Heart left ventricle (tissue), 13 donors: ENCODE results near the gene GDF7.

Source experiments
- POLR2A ChIP-seq, 2 donors: fragments of 450-650 bp; IDR thresholded peaks; one replicate each; pipeline ENCODE4 v1.6.1; 2017; ENCODE audit warnings: antibody characterized with exemption in 2 of 2, mild to moderate bottlenecking in 2 of 2, moderate library complexity in 2 of 2
- TF ChIP-seq, protein P1 (sequence below), 12 donors: fragments of 200-600 bp; sonication (generic) in 4 of 12; IDR thresholded peaks; one replicate each; pipeline versions ENCODE4 v1.5.0 to v1.8.0; 2018 to 2022; ENCODE audit warnings: antibody characterized with exemption in 12 of 12, mild to moderate bottlenecking in 5 of 12
- donor health status: ischemic (EF 13 %, LVEDD 7.1; RV severe dilation, severe dysfunction).
- donor health status: DM: no; HTN: yes; CAD: no.
- donor health status: DM: no; HTN: no; CAD: no.
- donor health status: ischemic (EF 25% LVEDD 6.9; RV normal size, moderate dysfunction).
- donor health status: ischemic (EF 25% LVEDD 5.7; RV mildly dilated, moderate dysfunction).
- donor health status: ischemic (EF 35%, LVEDD 5.7; RV mildly dilated, moderate dysfunction).
- donor health status: nonischemic (EF 11% LVEDD 7.7; RV severe dilation, severe dysfunction).
- donor health status: DM: yes; HTN: yes; CAD: no.
- donor health status: PGD.
- donor health status: ischemic (EF 29% LVEDD 5.4; RV normal size, mild dysfunction).
- donor health status: nonischemic (EF 23%, LVEDD 6.1; RV moderate dilation, normal function).

DNA sequence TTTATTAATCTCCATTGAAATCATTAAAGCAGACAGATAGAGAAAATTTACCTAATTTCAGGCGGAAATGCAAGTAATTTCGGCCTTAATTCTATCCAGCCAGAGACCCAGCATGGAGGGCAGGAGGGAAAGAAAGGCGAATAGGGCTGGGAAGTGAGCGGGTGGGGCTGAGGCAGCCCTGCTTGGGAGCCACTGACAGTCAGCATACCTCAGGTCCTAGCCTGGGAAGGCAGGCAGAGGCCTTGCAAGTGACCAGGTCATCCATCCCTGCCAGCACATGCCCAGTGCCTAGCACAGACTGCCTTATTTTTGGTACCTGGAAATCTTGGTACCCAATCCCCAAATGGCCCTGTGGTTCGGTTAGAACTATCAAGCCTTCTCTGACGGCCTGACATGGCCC is 1.5 kb downstream of the GDF7 start:
- TF ChIP-seq, protein P1, sequence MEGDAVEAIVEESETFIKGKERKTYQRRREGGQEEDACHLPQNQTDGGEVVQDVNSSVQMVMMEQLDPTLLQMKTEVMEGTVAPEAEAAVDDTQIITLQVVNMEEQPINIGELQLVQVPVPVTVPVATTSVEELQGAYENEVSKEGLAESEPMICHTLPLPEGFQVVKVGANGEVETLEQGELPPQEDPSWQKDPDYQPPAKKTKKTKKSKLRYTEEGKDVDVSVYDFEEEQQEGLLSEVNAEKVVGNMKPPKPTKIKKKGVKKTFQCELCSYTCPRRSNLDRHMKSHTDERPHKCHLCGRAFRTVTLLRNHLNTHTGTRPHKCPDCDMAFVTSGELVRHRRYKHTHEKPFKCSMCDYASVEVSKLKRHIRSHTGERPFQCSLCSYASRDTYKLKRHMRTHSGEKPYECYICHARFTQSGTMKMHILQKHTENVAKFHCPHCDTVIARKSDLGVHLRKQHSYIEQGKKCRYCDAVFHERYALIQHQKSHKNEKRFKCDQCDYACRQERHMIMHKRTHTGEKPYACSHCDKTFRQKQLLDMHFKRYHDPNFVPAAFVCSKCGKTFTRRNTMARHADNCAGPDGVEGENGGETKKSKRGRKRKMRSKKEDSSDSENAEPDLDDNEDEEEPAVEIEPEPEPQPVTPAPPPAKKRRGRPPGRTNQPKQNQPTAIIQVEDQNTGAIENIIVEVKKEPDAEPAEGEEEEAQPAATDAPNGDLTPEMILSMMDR (IDR thresholded peaks at IDR 0.05) = no peak
- TF ChIP-seq POLR2A (IDR thresholded peaks at IDR 0.05) = no peak
